HCT116 (cell line): ENCODE results near the gene PTTG1IP. TPM values are rescaled to one million over a fixed set of nuclear protein-coding genes. Genes with fewer than 3 reads are reported as not detected.

ENCODE experiments used
- ATAC-seq: fragments of 200-7000 bp; cut with Tn5 transposase; 2 replicates; pipeline ENCODE4 v1.9.1; 2020; ENCODE audit warnings: mild to moderate bottlenecking, moderate library complexity
- BruUV-seq: library from RNA; stranded (reverse); fragments of 400-500 nt; replicated peaks from 2 replicates; lab custom pipeline; 2021; lab: Mats Ljungman, UMichigan
- CTCF ChIA-PET: fragments of 300-600 bp; sonication (Branson Sonifier 250); formaldehyde crosslinking; loops from one replicate; lab custom pipeline; 2021; ENCODE audit warnings: antibody characterized with exemption; lab: Charles Lee
- POLR2A ChIA-PET: fragments of 300-600, 350-600 bp; sonication (Branson Sonifier 250); formaldehyde crosslinking; loops from one replicate; lab custom pipeline; 2021; ENCODE audit warnings: antibody characterized with exemption; lab: Charles Lee
- RAD21 ChIA-PET, 2 experiments: fragments of 300-600 bp; sonication (Branson Sonifier 250); formaldehyde crosslinking; loops; one replicate each; lab custom pipeline; 2023; ENCODE audit warnings: low total read pairs in 2 of 2; ENCODE audit not compliant: uncharacterized antibody in 2 of 2, unreplicated experiment in 2 of 2, low non-redundant PET in 1 of 2; lab: Charles Lee
- DNase-seq: peaks from one replicate; pipeline ENCODE4 v3.0.0-alpha.2; 2010; ENCODE audit warnings: low read depth, low spot score
- H2AFZ ChIP-seq: fragments of 200-600 bp; shearing (Covaris generic), sonication (generic); 2 replicates; pipeline ENCODE4 v1.6.1; 2017; ENCODE audit warnings: low read depth, mixed run types, mixed read lengths, antibody characterized with exemption, low read length; ENCODE audit not compliant: poor library complexity, severe bottlenecking
- H3K27ac ChIP-seq: 2 replicates; pipeline ENCODE4 v1.5.1; 2012; ENCODE audit warnings: low read depth, low read length
- H3K27me3 ChIP-seq: fragments of 200-600 bp; sonication (generic); 2 replicates; pipeline ENCODE4 v1.6.1; 2016; ENCODE audit warnings: mixed run types, low read length, mixed read lengths; ENCODE audit not compliant: insufficient read depth
- H3K36me3 ChIP-seq, 2 experiments: fragments of 200-500 bp in 1 of 2; fragments of 200-600 bp in 1 of 2; sonication (Bioruptor generic) in 1 of 2; sonication (generic) in 1 of 2; 2 replicates each; pipeline versions ENCODE4 v1.5.1 to v1.6.1; 2014 to 2016; ENCODE audit warnings: low read length in 2 of 2, inconsistent platforms in 1 of 2, mixed read lengths in 1 of 2, mixed run types in 1 of 2; ENCODE audit not compliant: insufficient read depth in 2 of 2, control insufficient read depth in 1 of 2
- H3K4me1 ChIP-seq, 2 experiments: fragments of 200-600 bp in 1 of 2; sonication (generic) in 1 of 2; 2 replicates each; pipeline versions ENCODE4 v1.5.1 to v1.6.1; 2012 to 2017; ENCODE audit warnings: low read length in 2 of 2, inconsistent platforms in 1 of 2, mild to moderate bottlenecking in 1 of 2, mixed read lengths in 1 of 2, mixed run types in 1 of 2, moderate library complexity in 1 of 2; ENCODE audit not compliant: insufficient read depth in 2 of 2, control insufficient read depth in 1 of 2
- H3K4me2 ChIP-seq: fragments of 200-600 bp; sonication (generic); 2 replicates; pipeline ENCODE4 v1.6.1; 2017; ENCODE audit warnings: mixed run types, low read length, mixed read lengths
- H3K4me3 ChIP-seq, 2 experiments: fragments of 200-600 bp in 1 of 2; sonication (generic) in 1 of 2; replicated peaks in 1 of 2; 2 replicates each; pipeline ENCODE4 v1.5.1; 2011 to 2016; ENCODE audit warnings: low read length in 2 of 2, control low read depth in 1 of 2, low read depth in 1 of 2, mild to moderate bottlenecking in 1 of 2, mixed read lengths in 1 of 2, mixed run types in 1 of 2
- H3K79me2 ChIP-seq: fragments of 200-600 bp; sonication (generic); 2 replicates; pipeline ENCODE4 v1.6.1; 2017; ENCODE audit warnings: mild to moderate bottlenecking, mixed run types, low read length, moderate library complexity, mixed read lengths; ENCODE audit not compliant: insufficient read depth
- H3K9ac ChIP-seq: fragments of 200-600 bp; sonication (generic); 2 replicates; pipeline ENCODE4 v1.6.1; 2016; ENCODE audit warnings: low read length, mixed read lengths
- H3K9me2 ChIP-seq: fragments of 200-600 bp; sonication (generic), shearing (Covaris generic); 2 replicates; pipeline ENCODE4 v1.6.1; 2017; ENCODE audit warnings: mixed run types, mild to moderate bottlenecking, moderate library complexity; ENCODE audit not compliant: insufficient read depth
- H3K9me3 ChIP-seq, 2 experiments: fragments of 200-500 bp in 1 of 2; fragments of 200-600 bp in 1 of 2; sonication (Bioruptor generic) in 1 of 2; sonication (generic) in 1 of 2; 2 replicates each; pipeline ENCODE4 v1.6.1; 2014 to 2017; ENCODE audit warnings: low read length in 2 of 2, mixed read lengths in 2 of 2, inconsistent platforms in 1 of 2, low read depth in 1 of 2, mild to moderate bottlenecking in 1 of 2, mixed run types in 1 of 2, moderate library complexity in 1 of 2; ENCODE audit not compliant: control insufficient read depth in 1 of 2, insufficient read depth in 1 of 2
- H4K20me1 ChIP-seq: fragments of 200-600 bp; sonication (generic), shearing (Covaris generic); 2 replicates; pipeline ENCODE4 v1.6.1; 2017; ENCODE audit warnings: mixed run types, mild to moderate bottlenecking, moderate library complexity; ENCODE audit not compliant: insufficient read depth
- CEBPB ChIP-seq: IDR thresholded peaks from 2 replicates; pipeline ENCODE4 v1.6.1; 2012; ENCODE audit warnings: low read depth
- CTCF ChIP-seq, 3 experiments: fragments of 200-600 bp in 1 of 3; sonication (generic) in 1 of 3; IDR thresholded peaks in 2 of 3; conservative IDR thresholded peaks in 1 of 3; 2 replicates each; pipeline ENCODE4 v1.5.1; 2012 to 2017; ENCODE audit warnings: low read depth in 2 of 3, low read length in 2 of 3, antibody characterized with exemption in 1 of 3, borderline replicate concordance in 1 of 3, control low read depth in 1 of 3, mild to moderate bottlenecking in 1 of 3, mixed read lengths in 1 of 3, mixed run types in 1 of 3, moderate library complexity in 1 of 3; ENCODE audit not compliant: insufficient read depth in 1 of 3
- ELF1 ChIP-seq: IDR thresholded peaks from 2 replicates; pipeline ENCODE4 v1.6.1; 2012; ENCODE audit warnings: low read depth, borderline replicate concordance
- EZH2phosphoT487 ChIP-seq: fragments of 200-600 bp; IDR thresholded peaks from 2 replicates; pipeline ENCODE4 v1.6.1; 2018; ENCODE audit warnings: antibody characterized with exemption, borderline replicate concordance
- MAX ChIP-seq: IDR thresholded peaks from 2 replicates; pipeline ENCODE4 v1.6.1; 2012
- POLR2A ChIP-seq: IDR thresholded peaks from 2 replicates; pipeline ENCODE4 v1.7.0; 2011; ENCODE audit warnings: borderline replicate concordance; ENCODE audit not compliant: insufficient read depth, insufficient read length; ENCODE audit errors: extremely low read depth
- POLR2AphosphoS5 ChIP-seq: IDR thresholded peaks from 2 replicates; pipeline ENCODE4 v1.6.1; 2011; ENCODE audit warnings: mild to moderate bottlenecking, low read depth, low read length, moderate library complexity
- RAD21 ChIP-seq: IDR thresholded peaks from 2 replicates; pipeline ENCODE4 v1.6.1; 2012; ENCODE audit warnings: low read depth, mild to moderate bottlenecking
- REST ChIP-seq: IDR thresholded peaks from 2 replicates; pipeline ENCODE4 v1.6.1; 2012; ENCODE audit warnings: low read depth
- SIN3A ChIP-seq: IDR thresholded peaks from 2 replicates; pipeline ENCODE4 v1.6.1; 2012; ENCODE audit warnings: low read depth
- YY1 ChIP-seq: IDR thresholded peaks from 2 replicates; pipeline ENCODE4 v1.6.1; 2011; ENCODE audit warnings: low read length, low read depth, moderate library complexity, mild to moderate bottlenecking; ENCODE audit not compliant: insufficient replicate concordance; ENCODE audit errors: extremely low read depth
- ZFX ChIP-seq: fragments of 450-650 bp; IDR thresholded peaks from 2 replicates; pipeline ENCODE4 v1.6.1; 2017
- ZNF274 ChIP-seq: fragments of 200-500 bp; sonication (Bioruptor generic); IDR thresholded peaks from 2 replicates; pipeline ENCODE4 v1.6.1; 2014; ENCODE audit warnings: mild to moderate bottlenecking, low read depth, low read length, inconsistent platforms
- intact Hi-C: fragments of 100-400 bp; cut with micrococcal nuclease; formaldehyde crosslinking; loops from 2 replicates; pipeline ENCODE4 v1.10.0; 2022
- total RNA-seq: library from RNA; stranded (reverse); gene quantifications from one replicate; pipeline ENCODE4 v1.2.1, GENCODE V29; 2021; ENCODE audit not compliant: unreplicated experiment

Gene PTTG1IP
- total RNA-seq, 1 experiment from 2014 or later, result 83.4 TPM

GRCh38 chr21:44840771-44841170, 32.7 kb downstream of the PTTG1IP start (continued):
- TF ChIP-seq REST (no peak), POLR2A (no peak)

- no peaks in the 10 kb centered on the region for H3K79me2 ChIP-seq
- DNase-seq, result no peak
- H3K27me3 ChIP-seq, result no peaks in the 10 kb centered on the region
- no peak overlapping the region for H3K4me3 ChIP-seq
- no peaks in the 10 kb centered on the region for H4K20me1 ChIP-seq
- no peak overlapping the region for H3K27ac ChIP-seq
- H3K9ac ChIP-seq, result no peak overlapping the region
- ChIA-PET RAD21 (no interaction called here), CTCF (no interaction called here), POLR2A (no interaction called here)
- no peak overlapping the region for H2AFZ ChIP-seq
- no peak for ATAC-seq
- H3K4me2 ChIP-seq, result no peak overlapping the region
- peaks cover 2 to 10% of the 10 kb centered on the region in 2 experiments; a peak in 1 of 4 replicates for H3K4me1 ChIP-seq
- no peaks in the 10 kb centered on the region for H3K36me3 ChIP-seq
- no TSS peak for BruUV-seq
- no peaks in the 10 kb centered on the region for H3K9me3 ChIP-seq
- H3K9me2 ChIP-seq, result no peaks in the 10 kb centered on the region
- intact Hi-C loops, result no loop called here
- TF ChIP-seq POLR2AphosphoS5 (no peak), YY1 (no peak), CEBPB (no peak), MAX (no peak), SIN3A (no peak), POLR2A (no peak), ZFX (no peak), RAD21 (no peak), CTCF (IDR thresholded peaks at IDR 0.05 in 2 of 3, conservative IDR thresholded peaks at IDR 0.05 in 1 of 3; ENCODE audit: borderline replicate concordance in 1 of 3, insufficient read depth in 1 of 3, low read depth in 2 of 3, low read length in 2 of 3) (no peak), ZNF274 (no peak), EZH2phosphoT487 (no peak), ELF1 (no peak), REST (no peak)
Observed at GRCh38 chr21:44838951-44839350, 34.5 kb downstream of the PTTG1IP start.
